ENCODE data around the gene CORO2B. TPM values are rescaled to one million over a fixed set of nuclear protein-coding genes. Genes with fewer than 3 reads are reported as not detected.

Gene CORO2B
- total and polyA plus RNA-seq, 2 of the 13 experiments (the other 11 are each of a cell fraction or from before 2014, with no cell fraction given): 0.35 to 0.63 TPM

- no peaks in the 10 kb centered on the region for H3K36me3 ChIP-seq (replicated peaks in 1 of 2; ENCODE audit: control insufficient read depth in 1 of 2, insufficient read depth in 2 of 2, low read length in 2 of 2)
- FAIRE-seq (peak; percentile 100), DNase-seq (ENCODE audit: low spot score) (no peak), ATAC-seq (no peak)
- H4K20me1 ChIP-seq (ENCODE audit: insufficient read depth, low read length): no peaks in the 10 kb centered on the region
- CTCF ChIA-PET (ENCODE audit: low intra/inter-chr PET ratio, low total read pairs): no interaction called here
- 36% methylated on average over 7 of the region's 7 CpGs for WGBS (ENCODE audit: low lambda C conversion rate)
- H3K4me2 ChIP-seq (ENCODE audit: low read depth, low read length): no peak overlapping the region
- H3K9me3 ChIP-seq (ENCODE audit: low read length): no peaks in the 10 kb centered on the region
- no peak overlapping the region for H3K9ac ChIP-seq (ENCODE audit: insufficient read depth, low read depth, low read length)
- H3K79me2 ChIP-seq (ENCODE audit: insufficient read depth, low read length): no peaks in the 10 kb centered on the region
- no peak overlapping the region for H3K27ac ChIP-seq (ENCODE audit: extremely low read length, insufficient read depth, low read length)
- POLR2A ChIA-PET: no interaction called here
- H2AFZ ChIP-seq (ENCODE audit: low read length): no peak overlapping the region
- in situ Hi-C loops (cut with HindIII; ENCODE audit: extremely low pct_ligation_motif_present, low pct_unique_long_range_greater_than_20kb): no loop called here
- intact Hi-C loops (cut with micrococcal nuclease; ENCODE audit: unreplicated experiment): no loop called here
- no peak for TF ChIP-seq YEATS4 (CRISPR knock-in tag; IDR thresholded peaks at IDR 0.05; ENCODE audit: borderline replicate concordance)
- no peak for TF ChIP-seq SMAD3 (CRISPR knock-in tag; IDR thresholded peaks at IDR 0.05)
- no peak for TF ChIP-seq RBM39 (IDR thresholded peaks at IDR 0.05; ENCODE audit: low read depth, low read length, poor library complexity, severe bottlenecking)
- no TSS peak for BruUV-seq (replicated peaks)
- no peaks in the 10 kb centered on the region for H3K4me1 ChIP-seq (ENCODE audit: insufficient read depth, low read length)
- no peak overlapping the region for H3K4me3 ChIP-seq (replicated peaks in 1 of 3; ENCODE audit: insufficient read depth in 1 of 3, low read depth in 2 of 3, low read length in 3 of 3)
- H3K27me3 ChIP-seq (ENCODE audit: control insufficient read depth in 1 of 2, insufficient read depth in 2 of 2, low read length in 2 of 2): no peaks in the 10 kb centered on the region
Observed at GRCh38 chr15:68537506-68537905, 41.3 kb upstream of the CORO2B start.

- 10% methylated on average over 2 of the region's 4 CpGs for WGBS (ENCODE audit: low lambda C conversion rate)
- no peaks in the 10 kb centered on the region for H3K4me1 ChIP-seq (ENCODE audit: insufficient read depth, low read length)
- DNase-seq (ENCODE audit: low spot score): no peak
- H3K9me3 ChIP-seq (ENCODE audit: low read length): no peaks in the 10 kb centered on the region
- BruUV-seq (replicated peaks): no TSS peak
- no peak overlapping the region for H3K4me2 ChIP-seq (ENCODE audit: low read depth, low read length)
- no peaks in the 10 kb centered on the region for H3K27me3 ChIP-seq (ENCODE audit: control insufficient read depth in 1 of 2, insufficient read depth in 2 of 2, low read length in 2 of 2)
- ATAC-seq: no peak
- H3K79me2 ChIP-seq (ENCODE audit: insufficient read depth, low read length): no peaks in the 10 kb centered on the region
- no peaks in the 10 kb centered on the region for H4K20me1 ChIP-seq (ENCODE audit: insufficient read depth, low read length)
- no peak for TF ChIP-seq HDAC6 (IDR thresholded peaks at IDR 0.05; ENCODE audit: low read depth, low read length)
- no peak for TF ChIP-seq ATF7 (IDR thresholded peaks at IDR 0.05)
- TF ChIP-seq ATF7 (CRISPR knock-in tag; IDR thresholded peaks at IDR 0.05): no peak
- TF ChIP-seq PAF1 (CRISPR knock-in tag; IDR thresholded peaks at IDR 0.05): no peak
- TF ChIP-seq JDP2 (CRISPR knock-in tag; IDR thresholded peaks at IDR 0.05; ENCODE audit: borderline replicate concordance): no peak
- no peak for TF ChIP-seq CENPX (CRISPR knock-in tag; IDR thresholded peaks at IDR 0.05)
- no peak for TF ChIP-seq ZKSCAN8 (CRISPR knock-in tag; IDR thresholded peaks at IDR 0.05; ENCODE audit: borderline replicate concordance)
- TF ChIP-seq PHF8 (CRISPR knock-in tag; IDR thresholded peaks at IDR 0.05): no peak
- TF ChIP-seq ZNF710 (CRISPR knock-in tag; IDR thresholded peaks at IDR 0.05; ENCODE audit: borderline replicate concordance): no peak
- FAIRE-seq: no peak
- no peaks in the 10 kb centered on the region for H3K36me3 ChIP-seq (replicated peaks in 1 of 2; ENCODE audit: control insufficient read depth in 1 of 2, insufficient read depth in 2 of 2, low read length in 2 of 2)
- no peak overlapping the region for H2AFZ ChIP-seq (ENCODE audit: low read length)
- CTCF ChIA-PET (ENCODE audit: low intra/inter-chr PET ratio, low total read pairs): no interaction called here
- H3K9ac ChIP-seq (ENCODE audit: insufficient read depth, low read depth, low read length): no peak overlapping the region
- in situ Hi-C loops (cut with HindIII; ENCODE audit: extremely low pct_ligation_motif_present, low pct_unique_long_range_greater_than_20kb) (no loop called here), intact Hi-C loops (cut with micrococcal nuclease; ENCODE audit: unreplicated experiment) (no loop called here)
- no peak overlapping the region for H3K27ac ChIP-seq (ENCODE audit: extremely low read length, insufficient read depth, low read length)
- no peak overlapping the region for H3K4me3 ChIP-seq (replicated peaks in 1 of 3; ENCODE audit: insufficient read depth in 1 of 3, low read depth in 2 of 3, low read length in 3 of 3)
- POLR2A ChIA-PET: no interaction called here
Observed at GRCh38 chr15:68538311-68538710, 40.5 kb upstream of the CORO2B start.

Data from HepG2 (cell line).